Motor neuron (in vitro differentiated cells): Measurements from ENCODE around the gene ALG12. TPM values are rescaled to one million over a fixed set of nuclear protein-coding genes. Genes with fewer than 3 reads are reported as not detected.
A peak's percentile ranks its signal among the peaks of the same experiment; 100 is the strongest.

ENCODE experiments used
- ATAC-seq, 8 experiments: fragments of 200-7000 bp; cut with Tn5 transposase; replicated peaks in 6 of 8; 2 replicates each; pipeline ENCODE4 v1.8.0; 2021; ENCODE audit warnings: mild to moderate bottlenecking in 8 of 8, moderate library complexity in 8 of 8
- H3K27ac ChIP-seq, 2 donors: fragments of 250-450 bp; sonication (Bioruptor Pico); 2 replicates each; pipeline ENCODE4 v1.9.0; 2021; ENCODE audit warnings: antibody characterized with exemption in 2 of 2, mild to moderate bottlenecking in 2 of 2, moderate library complexity in 1 of 2
- H3K4me1 ChIP-seq, 2 donors: fragments of 250-450 bp; sonication (Bioruptor Pico); replicated peaks in 1 of 2; 2 replicates each; pipeline ENCODE4 v1.6.1; 2021; ENCODE audit warnings: antibody characterized with exemption in 2 of 2, mild to moderate bottlenecking in 2 of 2, moderate library complexity in 1 of 2
- H3K4me3 ChIP-seq, 5 donors: fragments of 250-450 bp; sonication (Bioruptor Pico); 2 replicates each; pipeline ENCODE4 v1.9.0; 2021; ENCODE audit warnings: antibody characterized with exemption in 5 of 5, mild to moderate bottlenecking in 5 of 5, moderate library complexity in 4 of 5
- WGBS, 10 experiments: fragments of 450-650 bp; shearing (Covaris generic); methylation state at CpG; one replicate each; pipeline ENCODE4 v1.0.0; 2022; 5-methylcytosine and 5-hydroxymethylcytosine counted together
- in situ Hi-C, 9 experiments: fragments of 400-800 bp; cut with MboI; loops; one replicate each; pipeline ENCODE4 v1.15.0; 2021; ENCODE audit warnings: low sequenced_read_pairs in 9 of 9, low pct_unique_long_range_greater_than_20kb in 2 of 9; ENCODE audit not compliant: unreplicated experiment in 9 of 9
- total RNA-seq, 8 experiments: library from RNA; unstranded; fragments of 300-600 nt; gene quantifications; 2 replicates each; pipeline versions ENCODE4 v1.2.3 to v1.2.4, GENCODE V29; 2022

Gene ALG12
- 10 to 100 TPM in 4 of 8 experiments, 1 to 10 TPM in 4; 4.8 to 13.1 (median 9.7) TPM for total RNA-seq

- WGBS, 10 experiments, result no CpG with 5 or more reads among the region's 103 CpGs
- in situ Hi-C loops, result loop anchor here in 1 of 9 experiments (25.0 kb wide), 1 partner anchor 131 kb away; no protein-coding TSS in a partner anchor
- peak; percentile 93 to 97 (median 94) for ATAC-seq
Measured at GRCh38 chr22:49917974-49918910, at the start of gene ALG12, which contains the start of gene CRELD2. Gene ALG12 (minus strand): TSS chr22:49918438. CDS start chr22:49913765, 4,673 bp downstream. Gene CRELD2 (plus strand): TSS chr22:49918634. CDS start chr22:49918770, 136 bp downstream.

GRCh38 chr22:49967706-49968208 lies 49.5 kb upstream of the ALG12 start:
- peaks cover 32 to 34% of the 10 kb centered on the region in 2 donors for H3K4me1 ChIP-seq
- peak in 1 of 8 experiments; percentile 0 for ATAC-seq
- H3K27ac ChIP-seq, result peak overlapping the region in 1 of 2 donors; percentile 26
- in situ Hi-C loops, result no loop called here
- H3K4me3 ChIP-seq, result no peak overlapping the region
- WGBS, 10 experiments, result 10 to 100% (median 37%) methylated on average over 1 to 6 of the region's 18 CpGs; no CpG with 5 or more reads in 6 of the 10 experiments

More at GRCh38 chr22:49917974-49918910, at the start of gene ALG12, which contains the start of gene CRELD2:
- H3K4me3 ChIP-seq, result peak within 1 kb of the TSS; percentile 66 to 80 (median 76)
- peak within 1 kb of the TSS; percentile 95 to 96 for H3K27ac ChIP-seq
- H3K4me1 ChIP-seq, result peaks cover 10 to 12% of the 10 kb centered on the region in 2 donors

GRCh38 chr22:49966774-49967705 lies 48.8 kb upstream of the ALG12 start:
- Histone ChIP-seq H3K27ac (peak overlapping the region in 1 of 2 donors; percentile 26), H3K4me3 (no peak overlapping the region), H3K4me1 (peaks cover 35% of the 10 kb centered on the region in 2 donors)
- peak in 2 of 8 experiments; percentile 0 for ATAC-seq
- 50 to 70% (median 60%) methylated on average over 1 to 3 of the region's 36 CpGs; no CpG with 5 or more reads in 7 of the 10 experiments for WGBS, 10 experiments
- in situ Hi-C loops, result no loop called here

GRCh38 chr22:49966041-49966773 lies 48.0 kb upstream of the ALG12 start:
- H3K4me3 ChIP-seq, result no peak overlapping the region
- WGBS, 10 experiments, result 100% methylated on average over 2 of the region's 11 CpGs; no CpG with 5 or more reads in 9 of the 10 experiments
- no peak overlapping the region for H3K27ac ChIP-seq
- in situ Hi-C loops, result no loop called here
- ATAC-seq, result peak in 2 of 8 experiments; percentile 0 to 1
- peaks cover 28% of the 10 kb centered on the region in 2 donors for H3K4me1 ChIP-seq

GRCh38 chr22:49965091-49966040 lies 47.1 kb upstream of the ALG12 start:
- in situ Hi-C loops, result no loop called here
- peak in 1 of 8 experiments; percentile 0 for ATAC-seq
- Histone ChIP-seq H3K4me3 (no peak overlapping the region), H3K4me1 (peaks cover 21 to 23% of the 10 kb centered on the region in 2 donors), H3K27ac (no peak overlapping the region)
- WGBS, 10 experiments, result 80 to 100% (median 93%) methylated on average over 1 to 4 of the region's 22 CpGs; no CpG with 5 or more reads in 7 of the 10 experiments

- Histone ChIP-seq H3K4me3 (no peak overlapping the region), H3K4me1 (peaks cover 23 to 24% of the 10 kb centered on the region in 2 donors), H3K27ac (no peak overlapping the region)
- 92 to 100% (median 96%) methylated on average over 1 to 2 of the region's 19 CpGs; no CpG with 5 or more reads in 6 of the 10 experiments for WGBS, 10 experiments
- ATAC-seq, result no peak
- in situ Hi-C loops, result no loop called here
Measured at GRCh38 chr22:49964136-49965090, 46.2 kb upstream of the ALG12 start.

DNA sequence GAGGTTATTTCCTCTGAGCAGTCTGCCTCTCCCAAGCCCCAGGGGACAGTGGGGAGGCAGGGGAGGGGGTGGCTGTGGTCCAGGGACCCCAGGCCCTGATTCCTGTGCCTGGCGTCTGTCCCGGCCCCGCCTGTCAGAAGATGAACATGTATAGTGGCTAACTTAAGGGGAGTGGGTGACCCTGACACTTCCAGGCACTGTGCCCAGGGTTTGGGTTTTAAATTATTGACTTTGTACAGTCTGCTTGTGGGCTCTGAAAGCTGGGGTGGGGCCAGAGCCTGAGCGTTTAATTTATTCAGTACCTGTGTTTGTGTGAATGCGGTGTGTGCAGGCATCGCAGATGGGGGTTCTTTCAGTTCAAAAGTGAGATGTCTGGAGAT lies 45.4 kb upstream of the ALG12 start:
- peaks cover 28 to 31% of the 10 kb centered on the region in 2 donors for H3K4me1 ChIP-seq
- ATAC-seq, result no peak
- no peak overlapping the region for H3K27ac ChIP-seq
- in situ Hi-C loops, result no loop called here
- peak overlapping the region in 2 of 5 donors; percentile 73 to 83 for H3K4me3 ChIP-seq
- WGBS, 10 experiments, result 50 to 100% (median 100%) methylated on average over 1 to 3 of the region's 6 CpGs; no CpG with 5 or more reads in 5 of the 10 experiments

GRCh38 chr22:49962751-49963646 lies 44.8 kb upstream of the ALG12 start:
- H3K4me3 ChIP-seq, result peak overlapping the region; percentile 56 to 83 (median 72)
- WGBS, 10 experiments, result 81 to 100% (median 83%) methylated on average over 3 to 11 of the region's 63 CpGs; no CpG with 5 or more reads in 5 of the 10 experiments
- H3K4me1 ChIP-seq, result peaks cover 28 to 31% of the 10 kb centered on the region in 2 donors
- ATAC-seq, result no peak
- in situ Hi-C loops, result no loop called here
- peak overlapping the region; percentile 74 to 88 for H3K27ac ChIP-seq

- H3K27ac ChIP-seq, result peak overlapping the region; percentile 98 to 99
- 8% methylated on average over 2 of the region's 70 CpGs; no CpG with 5 or more reads in 9 of the 10 experiments for WGBS, 10 experiments
- peak overlapping the region; percentile 56 to 83 (median 72) for H3K4me3 ChIP-seq
- peaks cover 28 to 29% of the 10 kb centered on the region in 2 donors for H3K4me1 ChIP-seq
- in situ Hi-C loops, result no loop called here
- peak; percentile 1 to 50 (median 39) for ATAC-seq
Measured at GRCh38 chr22:49962012-49962750, 43.9 kb upstream of the ALG12 start.
